Stimulated activated memory B cell treated with anti-CD40 and anti-IgM and Interleukin-4, amounts not matched to agents 10 μg/mL and 1 μg/mL and 100 μg/mL, for 72 hours (primary cell): ENCODE measurements around the gene CEND1.

Source experiments
- ATAC-seq: fragments of 150-1000 bp; cut with Tn5 transposase; 2 replicates; pipeline ENCODE4 v1.10.0; 2021
- H3K27ac Mint-ChIP-seq: one replicate; pipeline ENCODE4 v1.8.0; 2022; ENCODE audit warnings: mild to moderate bottlenecking, mixed read lengths
- H3K27me3 Mint-ChIP-seq: one replicate; pipeline ENCODE4 v1.8.0; 2022; ENCODE audit warnings: mixed read lengths
- H3K36me3 Mint-ChIP-seq: one replicate; pipeline ENCODE4 v1.8.0; 2022; ENCODE audit warnings: mixed read lengths
- H3K4me1 Mint-ChIP-seq: one replicate; pipeline ENCODE4 v1.8.0; 2022; ENCODE audit warnings: mixed read lengths
- H3K4me3 Mint-ChIP-seq: one replicate; pipeline ENCODE4 v1.8.0; 2022; ENCODE audit warnings: mild to moderate bottlenecking, moderate library complexity, mixed read lengths
- H3K9me3 Mint-ChIP-seq: one replicate; pipeline ENCODE4 v1.8.0; 2022; ENCODE audit warnings: mixed read lengths

The CEND1 gene

DNA sequence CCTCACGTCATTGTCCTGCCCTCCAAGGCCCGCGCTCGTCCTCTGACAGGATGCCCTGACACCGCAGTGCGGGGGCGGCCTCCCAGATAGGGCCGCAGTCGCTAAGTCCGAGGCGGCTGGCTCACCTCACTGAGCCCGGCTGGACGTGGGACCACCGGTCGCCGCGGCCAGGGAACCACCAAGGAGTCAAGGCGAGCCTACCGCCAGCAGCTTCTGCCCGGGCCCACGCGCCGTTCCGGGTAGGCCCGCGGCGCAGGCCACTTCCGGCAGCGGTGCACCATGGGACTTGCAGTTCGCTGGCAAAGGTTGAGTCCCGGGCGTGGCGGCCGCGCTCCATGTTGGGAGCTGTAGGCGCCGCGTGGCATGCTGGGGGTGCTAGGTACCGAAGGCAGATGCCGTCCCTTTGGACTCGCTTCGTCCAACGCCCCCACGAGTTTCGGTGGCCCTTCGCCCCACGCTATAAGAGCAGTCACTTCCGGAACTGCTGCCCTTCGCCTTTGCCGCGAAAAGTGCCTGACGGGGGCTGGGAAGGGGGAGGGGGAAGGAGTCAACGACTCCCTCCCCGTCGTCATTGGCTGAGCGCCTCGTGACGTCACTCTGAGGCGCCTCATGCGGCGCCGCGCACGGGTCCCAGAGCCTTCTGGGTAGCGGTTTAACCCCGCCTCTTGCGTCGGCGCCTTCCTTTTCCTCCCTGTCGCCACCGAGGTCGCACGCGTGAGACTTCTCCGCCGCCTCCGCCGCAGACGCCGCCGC, 19.6 kb upstream of the CEND1 start, which contains the start of gene RPLP2:
Gene RPLP2 (plus strand): TSS at position 681 of the 753 bp plus-strand sequence. CDS start 268 bp downstream, outside the sequence.
- peak within 1 kb of the TSS; percentile 85 for H3K4me3 Mint-ChIP-seq
- peaks cover 33% of the 10 kb centered on the region for H3K36me3 Mint-ChIP-seq
- ATAC-seq = peak; percentile 93
- H3K9me3 Mint-ChIP-seq = no peaks in the 10 kb centered on the region
- H3K27me3 Mint-ChIP-seq = no peaks in the 10 kb centered on the region
- peaks cover 44% of the 10 kb centered on the region for H3K4me1 Mint-ChIP-seq
- H3K27ac Mint-ChIP-seq = peak within 1 kb of the TSS; percentile 98

DNA sequence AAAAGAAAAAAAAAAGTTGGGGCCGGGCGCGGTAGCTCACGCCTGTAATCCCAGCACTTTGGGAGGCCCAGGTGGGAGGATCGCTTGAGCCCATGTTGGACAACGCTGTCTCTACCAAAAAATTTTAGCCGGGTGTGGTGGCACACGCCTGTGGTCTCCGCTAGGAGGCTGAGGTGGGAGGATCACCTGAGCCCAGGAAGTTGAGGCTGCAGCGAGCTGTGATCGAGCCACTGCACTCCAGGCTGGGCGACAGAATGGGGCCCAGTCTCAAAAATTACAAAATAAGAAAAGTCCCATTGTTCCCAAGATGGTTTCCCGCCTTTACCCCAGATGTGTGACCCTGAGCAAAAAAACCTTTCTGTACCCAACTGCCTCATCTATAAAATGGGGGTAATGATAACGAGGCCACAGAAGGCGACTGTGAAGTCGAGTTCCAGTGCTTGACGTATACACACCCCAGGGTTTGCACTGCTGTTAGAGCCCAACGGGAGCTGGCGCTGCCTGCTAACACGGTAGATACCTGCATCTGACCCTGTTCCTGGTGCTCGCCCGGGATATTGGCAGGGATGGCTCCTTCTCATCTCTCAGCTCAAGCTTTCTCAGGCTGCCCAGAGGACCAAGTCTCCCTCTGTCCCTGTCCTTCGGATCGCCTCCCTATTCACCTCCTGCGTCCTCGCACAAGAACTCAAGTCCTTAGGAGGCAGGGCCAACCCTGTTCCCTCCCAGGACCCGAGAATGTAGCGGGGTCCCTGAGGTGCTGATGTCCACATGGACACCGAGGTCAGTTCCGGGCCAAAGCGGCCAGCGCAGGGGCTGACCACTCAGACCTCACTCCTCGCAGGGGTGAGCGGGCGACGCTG, 18.8 kb upstream of the CEND1 start:
- no peaks in the 10 kb centered on the region for H3K9me3 Mint-ChIP-seq
- H3K4me3 Mint-ChIP-seq = peak overlapping the region; percentile 85
- no peaks in the 10 kb centered on the region for H3K27me3 Mint-ChIP-seq
- peaks cover 28% of the 10 kb centered on the region for H3K36me3 Mint-ChIP-seq
- H3K4me1 Mint-ChIP-seq = peaks cover 50% of the 10 kb centered on the region
- H3K27ac Mint-ChIP-seq = peak overlapping the region; percentile 98
- no peak for ATAC-seq

DNA sequence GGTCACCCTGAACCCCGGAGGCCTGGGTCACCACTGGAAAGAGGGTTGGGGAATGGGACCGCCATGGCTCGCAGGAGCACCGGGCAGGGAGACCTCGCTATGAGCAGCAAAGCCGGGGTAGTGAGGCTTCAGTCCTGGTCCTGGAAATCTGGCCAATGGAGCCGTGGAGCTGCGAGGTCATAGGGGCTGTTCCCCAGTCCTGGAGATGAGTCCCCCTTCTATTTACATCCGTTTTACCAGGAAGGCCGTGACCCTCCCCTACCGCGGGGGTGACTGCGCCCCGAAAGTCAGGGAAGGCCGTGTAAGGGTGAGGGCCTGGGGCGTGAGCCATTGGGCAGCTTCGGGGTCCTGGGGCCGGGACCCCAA, 14.7 kb upstream of the CEND1 start:
- ATAC-seq = no peak
- Mint-ChIP-seq H3K27ac (peak overlapping the region; percentile 72), H3K27me3 (no peaks in the 10 kb centered on the region), H3K4me1 (peaks cover 24% of the 10 kb centered on the region), H3K4me3 (peak overlapping the region; percentile 73), H3K9me3 (no peaks in the 10 kb centered on the region), H3K36me3 (peaks cover 6% of the 10 kb centered on the region)

DNA sequence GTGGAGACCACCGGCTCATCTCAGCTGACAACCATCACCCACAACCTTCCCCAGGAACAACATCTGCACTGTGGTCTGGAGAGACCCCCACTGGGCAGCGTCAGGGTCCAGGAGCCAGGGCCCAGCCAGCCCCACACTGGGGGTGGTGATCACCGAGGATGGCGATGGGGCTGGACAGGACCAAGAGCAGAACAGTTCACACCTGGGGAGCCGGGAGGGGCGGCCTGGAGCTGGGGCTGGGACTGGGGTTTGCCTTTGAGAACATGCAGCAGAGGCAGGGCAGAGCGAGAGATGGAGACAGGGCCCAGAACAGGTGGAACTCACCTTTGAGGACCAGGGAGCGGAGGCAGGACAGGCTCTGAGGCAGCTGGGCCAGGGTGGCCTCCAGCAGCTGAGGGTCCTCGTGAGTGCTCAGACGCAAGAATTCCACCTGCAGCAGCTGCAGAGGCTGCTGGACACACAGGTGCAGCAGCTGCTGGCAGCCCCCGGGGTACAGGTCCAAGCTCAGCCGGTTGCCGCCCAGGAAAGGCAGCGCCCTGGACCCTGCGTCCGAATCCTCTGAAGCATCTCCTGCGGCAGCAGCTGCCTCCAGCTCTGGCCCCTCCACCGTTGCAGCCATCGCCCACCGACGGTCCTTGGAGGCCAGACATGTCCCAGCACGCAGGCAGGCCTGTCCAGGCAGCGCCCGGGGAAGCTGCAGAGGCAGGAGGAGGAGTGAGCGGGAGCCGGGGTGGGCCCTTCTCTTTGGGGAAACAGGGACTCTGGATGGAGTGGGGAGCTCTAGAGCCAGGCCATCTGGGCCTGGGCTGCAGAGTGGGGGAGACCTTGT, 14.1 kb upstream of the CEND1 start:
- peak overlapping the region; percentile 73 for H3K4me3 Mint-ChIP-seq
- peaks cover 21% of the 10 kb centered on the region for H3K4me1 Mint-ChIP-seq
- no peaks in the 10 kb centered on the region for H3K9me3 Mint-ChIP-seq
- peaks cover 6% of the 10 kb centered on the region for H3K36me3 Mint-ChIP-seq
- no peaks in the 10 kb centered on the region for H3K27me3 Mint-ChIP-seq
- ATAC-seq = no peak
- H3K27ac Mint-ChIP-seq = peak overlapping the region; percentile 72

DNA sequence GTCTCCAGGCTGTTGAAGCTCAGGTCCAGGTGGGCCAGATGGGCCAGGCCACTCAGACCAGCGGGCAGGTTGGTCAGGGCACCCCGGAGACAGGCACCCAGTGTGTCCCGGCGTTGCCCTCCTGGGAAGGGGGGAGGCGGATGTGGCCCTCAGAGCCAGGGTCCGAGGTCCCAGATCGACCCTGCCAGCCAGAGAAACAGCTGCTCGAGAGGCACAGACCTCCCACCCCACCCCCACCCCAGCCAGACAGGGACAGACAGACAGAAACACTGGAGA, 13.5 kb upstream of the CEND1 start:
- Mint-ChIP-seq H3K9me3 (no peaks in the 10 kb centered on the region), H3K4me3 (no peak overlapping the region), H3K4me1 (peaks cover 15% of the 10 kb centered on the region), H3K27me3 (no peaks in the 10 kb centered on the region), H3K36me3 (peaks cover 6% of the 10 kb centered on the region), H3K27ac (no peak overlapping the region)
- no peak for ATAC-seq

DNA sequence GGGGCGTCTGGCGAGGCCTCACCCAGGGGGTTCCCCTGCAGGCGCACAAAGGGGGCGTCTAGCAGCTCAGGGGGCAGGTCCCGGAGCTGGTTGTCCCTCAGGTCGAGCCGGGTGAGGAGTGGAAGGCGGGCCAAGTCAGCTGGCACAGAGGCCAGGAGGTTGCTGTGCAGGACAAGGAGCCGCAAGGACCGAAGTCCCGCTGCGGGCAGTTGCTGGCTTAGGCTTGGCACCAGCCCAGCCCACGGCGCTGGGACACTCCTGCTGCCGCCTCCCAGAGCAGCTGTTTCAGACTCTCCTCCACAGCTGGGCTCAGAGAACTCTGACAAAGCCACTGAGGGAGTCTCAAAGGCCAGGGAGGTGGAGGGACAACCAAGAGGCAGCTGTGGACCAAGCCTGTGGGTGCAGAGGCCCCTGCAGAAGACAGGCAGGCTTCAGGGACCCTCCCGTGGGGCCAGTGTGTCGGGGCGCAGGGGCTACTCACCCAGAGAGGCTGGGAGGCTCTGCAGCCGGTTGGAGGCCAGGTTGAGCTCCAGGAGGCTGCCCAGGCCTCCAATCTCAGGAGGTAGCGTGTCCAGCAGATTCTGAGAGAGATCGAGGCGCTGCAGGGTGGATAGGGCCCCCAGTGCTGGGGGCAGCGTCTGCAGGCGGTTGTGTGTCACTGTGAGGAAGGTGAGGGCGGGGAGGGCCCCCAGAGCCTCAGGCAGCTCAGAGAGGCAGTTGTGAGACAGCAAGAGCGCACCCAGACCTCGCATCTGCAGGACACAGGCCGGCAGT, 13.0 kb upstream of the CEND1 start:
- ATAC-seq = no peak
- Mint-ChIP-seq H3K4me1 (peaks cover 11% of the 10 kb centered on the region), H3K36me3 (peaks cover 6% of the 10 kb centered on the region), H3K4me3 (no peak overlapping the region), H3K27ac (no peak overlapping the region), H3K27me3 (no peaks in the 10 kb centered on the region), H3K9me3 (no peaks in the 10 kb centered on the region)

DNA sequence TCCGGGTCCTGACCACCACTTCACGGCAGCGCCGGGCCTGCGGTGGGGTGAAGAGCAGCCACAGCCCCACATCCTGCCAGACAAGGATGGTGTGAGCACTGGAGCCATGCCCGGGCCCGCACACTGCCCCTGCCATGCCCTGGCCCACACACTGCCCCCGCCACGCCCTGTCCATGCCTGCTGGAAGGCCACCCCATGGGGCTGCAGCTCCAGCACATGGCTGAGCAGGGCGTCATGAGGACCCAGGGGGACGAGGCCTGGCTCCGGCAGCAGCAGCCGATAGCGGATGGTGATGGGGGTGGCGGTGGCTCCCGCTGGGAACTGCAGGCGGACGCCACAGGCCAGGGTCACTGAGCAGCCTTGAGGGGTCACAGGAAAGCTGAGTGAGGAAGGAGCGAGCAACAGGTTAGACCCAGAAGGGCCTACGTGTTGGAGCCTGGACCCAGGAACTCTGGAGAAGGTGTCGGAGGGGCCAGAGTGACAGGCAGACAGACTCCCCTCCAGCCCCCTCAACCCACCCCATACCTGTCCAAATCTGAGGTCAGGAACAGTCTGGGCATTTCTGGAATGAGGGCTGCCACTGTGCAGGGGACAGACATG, 12.2 kb upstream of the CEND1 start:
- H3K4me3 Mint-ChIP-seq = no peak overlapping the region
- no peak overlapping the region for H3K27ac Mint-ChIP-seq
- no peaks in the 10 kb centered on the region for H3K9me3 Mint-ChIP-seq
- peaks cover 6% of the 10 kb centered on the region for H3K36me3 Mint-ChIP-seq
- no peaks in the 10 kb centered on the region for H3K27me3 Mint-ChIP-seq
- no peak for ATAC-seq
- H3K4me1 Mint-ChIP-seq = peaks cover 10% of the 10 kb centered on the region

DNA sequence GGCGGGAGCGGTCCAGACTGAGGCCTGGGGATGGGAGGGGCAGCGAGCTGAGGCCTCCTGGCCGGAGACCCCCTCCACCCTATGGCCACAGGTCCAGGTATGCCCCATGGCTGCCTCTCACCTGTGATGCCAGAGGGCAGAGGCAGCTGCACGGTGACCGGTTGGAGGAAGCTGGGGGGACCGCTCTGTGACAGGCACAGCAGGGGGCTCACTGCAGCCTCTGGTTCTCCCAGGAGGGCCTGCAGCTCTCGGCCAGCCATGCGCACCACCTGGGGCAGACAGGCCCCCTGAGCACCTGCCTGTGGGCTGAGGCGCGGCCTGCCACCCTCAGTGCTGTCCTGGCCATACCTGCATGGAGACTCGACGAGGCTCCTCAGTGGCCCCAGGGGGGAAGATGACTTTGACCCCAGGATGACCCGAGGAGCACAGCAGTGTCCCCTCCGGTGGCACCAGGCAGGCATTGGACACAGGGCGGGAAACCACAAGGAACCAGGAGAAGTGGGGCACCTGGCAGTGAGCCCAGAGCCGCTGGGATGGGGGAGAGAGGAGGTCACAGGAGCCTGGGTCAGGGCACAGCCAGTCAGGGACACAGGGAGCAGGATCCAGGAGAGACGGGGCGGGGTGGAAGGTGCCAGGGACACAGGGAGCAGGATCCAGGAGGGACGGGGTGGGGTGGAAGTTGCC, 11.3 kb upstream of the CEND1 start:
- Mint-ChIP-seq H3K4me1 (peaks cover 19% of the 10 kb centered on the region), H3K9me3 (no peaks in the 10 kb centered on the region), H3K27ac (no peak overlapping the region), H3K4me3 (no peak overlapping the region), H3K27me3 (no peaks in the 10 kb centered on the region), H3K36me3 (peaks cover 6% of the 10 kb centered on the region)
- ATAC-seq = no peak

DNA sequence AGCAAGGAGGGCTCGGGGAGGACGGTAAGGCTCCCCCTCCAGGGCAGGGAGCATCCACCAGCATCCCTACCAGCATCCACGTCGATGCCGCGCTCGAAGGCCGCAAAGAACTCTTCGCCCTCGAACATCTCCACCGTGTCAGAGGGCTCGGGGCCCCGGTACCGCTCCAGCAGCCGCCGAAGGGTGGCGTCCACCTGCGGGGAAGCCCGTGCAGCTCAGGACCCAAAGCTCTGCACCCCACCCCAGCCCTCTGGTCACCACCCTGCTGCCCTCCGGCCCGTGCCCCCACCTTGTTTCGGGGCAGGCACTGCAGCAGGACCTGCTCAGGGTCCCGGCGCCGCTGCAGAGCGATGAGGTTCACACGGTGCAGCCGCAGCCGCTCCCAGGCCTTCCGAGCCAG, 10.6 kb upstream of the CEND1 start:
- H3K27ac Mint-ChIP-seq = no peak overlapping the region
- H3K36me3 Mint-ChIP-seq = peaks cover 6% of the 10 kb centered on the region
- no peaks in the 10 kb centered on the region for H3K9me3 Mint-ChIP-seq
- no peak overlapping the region for H3K4me3 Mint-ChIP-seq
- ATAC-seq = no peak
- H3K27me3 Mint-ChIP-seq = no peaks in the 10 kb centered on the region
- H3K4me1 Mint-ChIP-seq = peaks cover 25% of the 10 kb centered on the region

DNA sequence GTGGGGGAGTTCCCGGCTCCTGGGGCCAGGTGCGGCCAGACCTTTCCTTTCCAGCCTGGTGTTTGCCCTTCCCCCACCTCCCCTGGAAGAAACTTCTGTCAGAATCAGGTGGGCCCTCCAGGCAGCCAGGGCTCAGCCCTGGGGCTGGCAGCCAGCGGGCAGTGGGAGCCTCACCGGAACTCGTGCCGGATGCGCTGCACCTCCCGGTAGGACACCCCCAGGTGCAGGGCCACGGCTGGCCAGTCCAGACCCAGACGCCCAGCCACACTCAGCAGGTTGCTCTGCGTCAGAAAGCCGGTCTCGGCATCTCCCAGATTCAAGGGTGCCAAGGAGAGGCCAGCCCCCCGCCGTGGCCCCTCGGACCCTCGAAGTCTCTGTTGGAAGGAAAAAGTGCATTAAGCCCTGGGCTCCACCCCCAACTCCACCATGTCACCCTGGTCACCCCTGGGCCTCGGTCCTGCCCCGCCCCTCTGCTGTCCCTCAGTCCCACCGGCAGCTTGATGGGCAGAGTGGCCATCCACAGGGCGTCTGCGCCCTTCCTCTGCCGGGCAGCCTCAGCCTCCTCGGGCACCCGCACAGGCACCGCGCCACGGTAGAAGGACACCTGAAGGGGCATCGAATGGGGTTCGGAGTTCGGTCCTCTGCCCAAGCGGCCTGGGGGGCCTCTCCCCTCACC, 9.9 kb upstream of the CEND1 start:
- no peak for ATAC-seq
- H3K9me3 Mint-ChIP-seq = no peaks in the 10 kb centered on the region
- H3K4me1 Mint-ChIP-seq = peaks cover 25% of the 10 kb centered on the region
- H3K4me3 Mint-ChIP-seq = no peak overlapping the region
- no peak overlapping the region for H3K27ac Mint-ChIP-seq
- no peaks in the 10 kb centered on the region for H3K27me3 Mint-ChIP-seq
- peaks cover 6% of the 10 kb centered on the region for H3K36me3 Mint-ChIP-seq

DNA sequence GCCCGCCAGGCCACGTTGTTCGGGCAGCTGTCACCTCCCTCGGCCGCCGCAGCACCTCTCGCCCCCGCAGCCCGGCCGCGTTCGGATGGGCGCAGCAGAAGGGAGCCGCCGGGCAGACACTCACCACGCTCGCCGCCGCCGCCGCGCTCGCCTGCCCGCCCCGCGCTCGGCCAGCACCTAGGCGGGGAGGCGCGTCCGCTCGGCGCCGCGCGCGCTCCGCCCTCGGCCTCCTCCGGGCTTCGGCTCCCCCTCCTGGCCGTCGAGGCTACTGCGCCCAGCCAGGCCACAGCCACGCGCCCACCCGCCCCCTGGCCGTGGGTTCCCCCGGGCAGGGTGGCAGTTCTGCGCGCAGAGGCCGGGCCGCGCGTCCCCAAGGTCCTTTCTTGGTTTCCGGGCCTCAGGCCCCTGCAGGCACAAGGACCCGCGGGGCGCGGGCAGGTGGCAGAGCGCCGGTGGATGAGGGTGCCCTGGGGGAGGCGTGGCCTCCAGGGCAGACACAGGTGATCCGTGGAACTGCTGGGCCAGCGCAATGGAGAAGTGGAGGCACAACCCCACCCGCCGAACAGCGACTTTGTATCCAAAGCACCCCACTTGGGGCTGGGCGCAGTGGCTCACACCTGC, 8.3 kb upstream of the CEND1 start, which contains the start of gene SLC25A22:
Gene SLC25A22 (minus strand): TSS at position 189 of the 621 bp plus-strand sequence. CDS start 3,275 bp downstream, outside the sequence.
- Mint-ChIP-seq H3K4me3 (peak within 1 kb of the TSS; percentile 88), H3K27me3 (no peaks in the 10 kb centered on the region), H3K27ac (peak within 1 kb of the TSS; percentile 87), H3K4me1 (peaks cover 17% of the 10 kb centered on the region), H3K36me3 (peaks cover 15% of the 10 kb centered on the region), H3K9me3 (no peaks in the 10 kb centered on the region)
- peak; percentile 84 for ATAC-seq

DNA sequence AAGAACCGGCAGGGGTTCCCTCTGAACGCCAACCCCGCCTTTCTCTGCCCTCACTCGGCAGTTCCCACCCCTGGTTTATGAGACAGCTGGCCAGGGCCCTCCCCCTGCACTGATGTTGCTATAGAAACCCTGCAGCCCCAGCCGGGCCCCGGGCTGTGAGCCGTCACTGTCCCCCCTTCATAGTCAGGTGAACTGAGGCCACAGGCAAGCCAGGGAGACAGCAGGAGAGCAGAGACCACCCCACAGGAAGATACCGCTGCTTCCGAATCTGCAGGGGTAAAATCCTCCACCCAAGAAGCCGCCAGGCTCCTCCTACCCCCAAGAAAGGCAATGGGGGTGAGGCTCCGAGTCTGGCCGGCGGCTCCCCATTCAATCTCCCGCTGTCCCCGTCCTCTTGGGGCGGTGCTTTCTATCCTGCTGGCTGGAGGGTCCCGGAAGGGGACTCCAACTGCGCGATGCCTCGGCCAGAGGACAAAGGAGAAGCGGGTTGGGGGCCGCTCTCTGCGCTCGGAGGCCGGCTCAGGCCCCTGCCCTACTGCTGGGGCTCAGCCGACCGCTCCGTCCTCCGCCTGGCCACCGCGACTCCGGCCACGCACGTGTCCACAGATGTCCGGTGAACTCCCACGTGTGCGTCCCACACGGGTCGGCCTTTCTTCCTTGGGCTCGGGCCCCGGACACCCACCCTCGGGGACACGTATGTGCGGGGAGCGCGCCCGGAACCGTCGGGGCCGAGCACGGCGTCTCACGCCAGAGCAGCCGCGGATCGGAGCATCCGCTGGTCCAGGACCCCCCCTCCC, 7.6 kb upstream of the CEND1 start:
- Mint-ChIP-seq H3K9me3 (no peaks in the 10 kb centered on the region), H3K27me3 (no peaks in the 10 kb centered on the region), H3K27ac (peak overlapping the region; percentile 87), H3K36me3 (peaks cover 21% of the 10 kb centered on the region), H3K4me3 (peak overlapping the region; percentile 88), H3K4me1 (peaks cover 17% of the 10 kb centered on the region)
- ATAC-seq = peak; percentile 78
